ENCODE results near the gene CCDC43. TPM values are rescaled to one million over a fixed set of nuclear protein-coding genes. Genes with fewer than 3 reads are reported as not detected.
"Not testable (repeated sequence)": the region's sequence is repeated elsewhere in the genome, so short reads cannot be mapped to it uniquely, and the experiment has no call there.

Gene CCDC43
- total and polyA plus RNA-seq, 8 donors: 20.3 to 33.2 (median 30.9) TPM

DNA sequence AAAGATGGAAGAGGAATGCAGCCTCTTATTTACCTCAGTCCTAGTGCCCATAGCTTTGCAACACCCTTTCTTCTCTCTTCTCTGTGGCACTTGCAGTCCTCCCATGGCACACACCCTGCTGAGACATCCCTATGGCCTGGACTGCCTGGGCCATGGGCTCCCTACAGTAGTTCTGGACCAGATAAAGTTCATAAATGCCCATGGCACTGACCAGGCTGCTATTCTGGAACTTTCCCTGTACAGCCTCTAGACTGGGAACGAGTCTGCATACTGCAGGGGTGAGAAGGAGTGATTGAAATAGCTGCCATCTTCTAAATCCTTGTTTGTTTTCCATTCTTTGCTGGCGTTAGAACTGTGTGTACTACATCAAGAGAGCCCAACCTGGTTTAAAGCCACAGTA, 44.7 kb upstream of the CCDC43 start:
- Histone ChIP-seq H3K9me3 (no peaks in the 10 kb centered on the region), H3K27me3 (no peaks in the 10 kb centered on the region), H3K36me3 (peaks cover 0 to 51% of the 10 kb centered on the region in 2 donors), H3K4me3 (no peak overlapping the region), H3K4me1 (no peaks in the 10 kb centered on the region), H3K27ac (no peak overlapping the region)
- ATAC-seq (no peak), DNase-seq (no peak)
- TF ChIP-seq CTCF (IDR thresholded peaks at IDR 0.05): no peak
- intact Hi-C loops (cut with DNase I): no loop called here

- H3K4me3 ChIP-seq: no peak overlapping the region
- H3K4me1 ChIP-seq: no peaks in the 10 kb centered on the region
- peaks cover 0 to 49% of the 10 kb centered on the region in 2 donors for H3K36me3 ChIP-seq
- ATAC-seq (no peak), DNase-seq (no peak)
- no peaks in the 10 kb centered on the region for H3K27me3 ChIP-seq
- no peaks in the 10 kb centered on the region for H3K9me3 ChIP-seq
- no peak overlapping the region for H3K27ac ChIP-seq
- TF ChIP-seq CTCF (IDR thresholded peaks at IDR 0.05): no peak
- intact Hi-C loops (cut with DNase I): no loop called here
Measured at GRCh38 chr17:44733753-44734152, 44.2 kb upstream of the CCDC43 start.

DNA sequence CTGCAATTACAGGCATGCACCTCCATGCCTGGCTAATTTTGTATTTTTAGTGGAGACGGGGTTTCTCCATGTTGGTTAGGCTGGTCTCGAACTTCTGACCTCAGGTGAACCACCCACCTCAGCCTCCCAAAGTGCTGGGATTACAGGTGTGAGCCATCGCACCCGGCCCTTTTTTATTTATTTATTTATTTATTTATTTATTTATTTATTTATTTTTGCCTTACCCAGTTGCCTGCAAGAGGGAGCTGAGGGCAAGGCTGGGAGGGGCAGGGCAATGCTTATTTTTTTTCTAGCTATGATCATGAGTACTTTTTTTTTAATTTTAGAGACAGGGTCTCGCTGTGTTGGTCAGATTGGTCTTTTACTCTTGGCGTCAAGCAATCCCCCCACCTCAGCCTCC, 36.5 kb upstream of the CCDC43 start:
- H3K4me3 ChIP-seq; H3K4me1 ChIP-seq; ATAC-seq; H3K27ac ChIP-seq; DNase-seq; intact Hi-C loops (cut with DNase I); H3K9me3 ChIP-seq; H3K27me3 ChIP-seq: not testable (repeated sequence)
- H3K36me3 ChIP-seq: peaks cover 0 to 56% of the 10 kb centered on the region in 2 donors

DNA sequence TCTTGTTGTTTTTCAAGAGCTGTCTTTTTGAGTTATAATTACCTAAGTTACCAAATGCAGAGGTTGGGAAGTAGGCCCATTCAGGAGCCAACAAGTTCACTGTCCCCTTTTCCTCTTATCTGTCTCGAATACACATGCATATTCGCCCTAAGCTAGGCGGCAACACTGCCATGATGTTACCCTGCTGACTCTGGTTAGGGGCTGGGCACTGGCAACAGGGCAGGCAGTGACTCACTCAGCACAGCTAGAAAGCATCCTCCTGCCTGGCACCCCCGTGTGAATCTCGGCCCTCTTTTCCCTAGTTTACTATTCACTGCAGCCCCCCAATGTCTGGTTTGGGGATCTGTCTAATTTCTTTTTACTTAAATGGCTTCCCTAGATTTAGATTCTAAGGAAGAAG, 32.7 kb upstream of the CCDC43 start:
- DNase-seq (no peak), ATAC-seq (no peak)
- Histone ChIP-seq H3K4me3 (no peak overlapping the region), H3K27ac (no peak overlapping the region), H3K9me3 (no peaks in the 10 kb centered on the region), H3K27me3 (no peaks in the 10 kb centered on the region), H3K36me3 (peaks cover 0 to 33% of the 10 kb centered on the region in 2 donors), H3K4me1 (no peaks in the 10 kb centered on the region)
- TF ChIP-seq CTCF (IDR thresholded peaks at IDR 0.05): no peak
- intact Hi-C loops (cut with DNase I): no loop called here

- ATAC-seq (no peak), DNase-seq (no peak)
- TF ChIP-seq CTCF (IDR thresholded peaks at IDR 0.05): no peak
- intact Hi-C loops (cut with DNase I): no loop called here
- no peaks in the 10 kb centered on the region for H3K4me1 ChIP-seq
- peaks cover 0 to 28% of the 10 kb centered on the region in 2 donors for H3K36me3 ChIP-seq
- no peaks in the 10 kb centered on the region for H3K27me3 ChIP-seq
- H3K4me3 ChIP-seq: no peak overlapping the region
- no peak overlapping the region for H3K27ac ChIP-seq
- H3K9me3 ChIP-seq: no peaks in the 10 kb centered on the region
Measured at GRCh38 chr17:44719444-44719843, 29.9 kb upstream of the CCDC43 start.
